Activated T-cell treated with anti-CD3 and anti-CD28 coated beads, Interleukin-2, amount 50 U/mL, for 72 hours (primary cell): ENCODE measurements around the gene YWHAQ. TPM values are rescaled to one million over a fixed set of nuclear protein-coding genes. Genes with fewer than 3 reads are reported as not detected.

Experiments used
- ATAC-seq, 2 donors: fragments of 150-1000 bp; cut with Tn5 transposase; replicated peaks in 1 of 2; 2 replicates each; pipeline ENCODE4 v1.10.0; 2021; ENCODE audit warnings: moderate library complexity in 2 of 2, mild to moderate bottlenecking in 1 of 2
- DNase-seq, 2 donors: peaks; one replicate each; pipeline ENCODE4 v3.0.0; 2021 to 2022; ENCODE audit warnings: mixed read lengths in 1 of 2
- H3K27ac Mint-ChIP-seq: one replicate; pipeline ENCODE4 v1.8.0; 2022; ENCODE audit warnings: mild to moderate bottlenecking, moderate library complexity, mixed read lengths
- H3K27me3 Mint-ChIP-seq: one replicate; pipeline ENCODE4 v1.8.0; 2022; ENCODE audit warnings: low read depth, mixed read lengths
- H3K36me3 Mint-ChIP-seq, 2 donors: one replicate each; pipeline ENCODE4 v1.8.0; 2022; ENCODE audit warnings: mixed read lengths in 2 of 2, mild to moderate bottlenecking in 1 of 2; ENCODE audit not compliant: insufficient read depth in 2 of 2
- H3K4me1 Mint-ChIP-seq: one replicate; pipeline ENCODE4 v1.8.0; 2022; ENCODE audit warnings: low read depth, mixed read lengths
- H3K4me3 Mint-ChIP-seq, 2 donors: one replicate each; pipeline ENCODE4 v1.8.0; 2022; ENCODE audit warnings: mild to moderate bottlenecking in 2 of 2, mixed read lengths in 2 of 2, moderate library complexity in 2 of 2
- H3K9me3 Mint-ChIP-seq, 2 donors: one replicate each; pipeline ENCODE4 v1.8.0; 2022; ENCODE audit warnings: mixed read lengths in 2 of 2
- total RNA-seq, 2 donors: library from RNA; stranded (reverse); gene quantifications; one replicate each; pipeline ENCODE4 v1.2.3, GENCODE V29; 2022

The YWHAQ gene
- total RNA-seq, 2 donors from 2014 or later = 207 to 251 TPM

DNA sequence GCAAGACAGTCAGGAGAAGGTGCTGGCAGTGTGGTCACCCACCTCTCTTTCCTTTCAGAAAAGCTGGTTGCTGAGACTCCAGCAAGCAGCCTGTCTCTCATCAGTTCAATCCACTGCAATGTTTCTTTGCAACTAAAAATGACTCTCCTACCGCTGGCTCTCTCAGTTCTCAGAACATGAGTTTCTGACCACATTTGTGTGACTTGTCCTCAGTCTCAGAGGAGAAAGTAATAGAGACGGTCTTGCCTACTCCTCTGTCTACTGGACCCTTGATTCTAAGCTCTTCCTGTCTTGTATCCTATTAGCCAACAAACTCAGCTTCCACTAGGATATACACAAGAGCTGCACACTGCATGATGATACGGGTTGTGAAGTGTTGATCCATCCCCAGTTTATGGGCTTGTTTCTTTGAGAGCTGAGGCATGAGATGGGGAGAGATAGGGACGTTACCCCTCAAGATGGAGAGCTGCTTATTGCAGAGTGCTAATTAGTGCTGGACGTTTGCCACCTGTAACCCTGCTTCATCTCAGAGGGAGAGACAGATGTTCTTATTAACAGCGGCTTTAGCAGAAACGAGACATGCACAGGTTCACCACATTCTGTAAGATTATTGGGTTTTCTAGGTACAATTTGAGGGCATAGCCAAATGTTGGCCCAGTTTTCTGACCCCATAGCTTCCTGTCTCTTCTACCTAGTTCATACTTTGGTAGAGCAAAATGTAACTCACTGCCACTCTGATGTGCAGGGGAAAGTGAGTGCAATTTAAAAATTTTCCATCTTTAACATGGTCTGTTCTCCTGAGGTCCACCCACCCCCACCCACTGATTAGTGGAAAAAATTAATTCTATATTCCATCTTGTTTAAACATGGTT lies 32.4 kb upstream of the YWHAQ start:
- Mint-ChIP-seq H3K9me3 (peaks cover 0 to 3% of the 10 kb centered on the region in 2 donors), H3K4me3 (peak overlapping the region in 1 of 2 donors; percentile 12)
- no peak for DNase-seq

DNA sequence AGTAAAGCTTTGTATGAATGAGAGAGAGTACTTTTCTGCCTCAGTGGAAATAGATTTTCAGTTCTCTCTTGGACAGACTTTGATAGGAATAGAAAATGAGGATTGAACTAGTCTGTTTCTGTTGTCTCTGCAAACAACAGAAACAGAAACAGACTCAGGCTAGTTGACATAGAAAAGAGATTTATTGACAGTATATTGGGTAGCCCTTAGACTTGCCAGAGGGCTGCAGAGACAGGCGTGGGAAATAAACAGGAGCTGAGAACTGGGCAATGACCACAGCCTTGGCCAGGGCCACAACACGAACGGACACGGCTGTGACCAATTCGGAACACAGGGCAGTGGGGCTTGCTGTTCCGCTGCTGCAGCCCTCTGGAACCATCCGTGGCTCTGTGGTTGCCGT lies 30.5 kb upstream of the YWHAQ start:
- no peak overlapping the region for H3K4me3 Mint-ChIP-seq
- H3K9me3 Mint-ChIP-seq = peaks cover 0 to 3% of the 10 kb centered on the region in 2 donors
- H3K27me3 Mint-ChIP-seq = peaks cover 15% of the 10 kb centered on the region
- no peak overlapping the region for H3K27ac Mint-ChIP-seq
- no peaks in the 10 kb centered on the region for H3K36me3 Mint-ChIP-seq
- H3K4me1 Mint-ChIP-seq = peaks cover 38% of the 10 kb centered on the region
- ATAC-seq (no peak), DNase-seq (no peak)

More for the DNA sequence above, 32.4 kb upstream of the YWHAQ start:
- no peak overlapping the region for H3K27ac Mint-ChIP-seq
- H3K4me1 Mint-ChIP-seq = peaks cover 26% of the 10 kb centered on the region
- ATAC-seq = peak; percentile 49 to 88
- H3K27me3 Mint-ChIP-seq = peaks cover 24% of the 10 kb centered on the region
- no peaks in the 10 kb centered on the region for H3K36me3 Mint-ChIP-seq

DNA sequence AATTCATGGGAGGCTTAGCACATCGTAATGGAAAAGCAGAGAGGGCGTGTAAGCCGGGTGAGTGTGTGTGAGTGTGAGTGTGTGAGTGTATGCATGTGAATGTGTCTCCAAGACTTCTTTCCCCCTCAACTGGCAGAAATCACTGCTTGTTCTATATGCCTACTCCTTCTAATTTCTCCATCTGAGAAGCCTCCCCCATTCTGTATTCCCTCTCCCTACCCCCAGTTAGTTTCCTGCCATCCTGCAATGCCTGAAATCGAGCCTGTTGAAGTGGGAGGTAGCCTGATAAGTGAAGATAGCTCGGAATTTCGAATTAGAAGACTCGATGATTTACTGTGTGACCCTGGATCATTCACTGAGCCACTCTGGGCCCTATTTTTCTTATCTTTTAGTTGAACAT lies 30.0 kb upstream of the YWHAQ start:
- Mint-ChIP-seq H3K27me3 (peaks cover 15% of the 10 kb centered on the region), H3K4me3 (no peak overlapping the region), H3K4me1 (peaks cover 40% of the 10 kb centered on the region), H3K9me3 (peaks cover 0 to 3% of the 10 kb centered on the region in 2 donors), H3K36me3 (no peaks in the 10 kb centered on the region), H3K27ac (no peak overlapping the region)
- DNase-seq = no peak
- ATAC-seq = no peak

GRCh38 chr2:9660154-9660553 lies 29.4 kb upstream of the YWHAQ start:
- Mint-ChIP-seq H3K4me1 (peaks cover 46% of the 10 kb centered on the region), H3K27me3 (peaks cover 13% of the 10 kb centered on the region), H3K36me3 (no peaks in the 10 kb centered on the region), H3K9me3 (peaks cover 0 to 3% of the 10 kb centered on the region in 2 donors), H3K4me3 (no peak overlapping the region), H3K27ac (no peak overlapping the region)
- DNase-seq (no peak), ATAC-seq (no peak)

DNA sequence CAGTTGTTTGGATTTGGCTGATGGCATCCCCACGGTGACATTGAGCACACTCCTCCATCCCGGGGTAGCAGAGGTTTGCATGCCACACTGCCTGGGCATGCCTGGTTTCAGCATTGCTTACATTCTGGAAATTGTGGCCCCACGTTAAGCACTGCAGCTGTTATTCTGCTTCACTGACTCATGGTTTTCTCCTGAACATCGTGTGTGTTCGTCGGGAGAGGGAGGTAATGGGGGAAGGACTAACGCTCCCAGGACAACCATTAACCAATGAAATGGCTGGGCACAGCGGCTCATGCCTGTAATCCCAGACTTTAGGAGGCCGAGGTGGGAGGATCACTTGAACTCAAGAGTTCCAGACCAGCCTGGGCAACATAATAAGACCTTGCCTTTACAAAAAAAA lies 28.2 kb upstream of the YWHAQ start:
- H3K27me3 Mint-ChIP-seq = peaks cover 1% of the 10 kb centered on the region
- no peaks in the 10 kb centered on the region for H3K36me3 Mint-ChIP-seq
- DNase-seq (no peak), ATAC-seq (no peak)
- H3K9me3 Mint-ChIP-seq = no peaks in the 10 kb centered on the region
- no peak overlapping the region for H3K4me3 Mint-ChIP-seq
- H3K4me1 Mint-ChIP-seq = peaks cover 52% of the 10 kb centered on the region
- peak overlapping the region; percentile 43 for H3K27ac Mint-ChIP-seq

DNA sequence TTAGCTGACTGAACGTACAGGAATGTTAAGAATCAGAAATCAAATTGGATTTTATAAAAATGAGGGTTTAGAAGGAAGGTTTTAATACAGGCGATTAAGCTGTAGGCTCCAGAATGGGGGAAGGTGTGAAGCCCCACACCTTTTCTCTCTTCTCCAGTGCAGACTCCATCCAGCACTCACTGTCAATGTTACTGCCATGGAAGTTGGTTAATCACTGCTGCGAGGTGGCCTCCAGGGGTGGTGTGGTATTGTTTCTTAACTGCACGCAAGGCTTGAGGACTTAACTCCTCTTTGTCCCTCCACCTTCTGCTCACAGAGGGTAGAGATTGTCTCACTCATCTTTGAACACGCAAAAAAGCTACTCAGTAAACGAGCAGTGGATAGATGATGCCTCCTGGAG lies 26.9 kb upstream of the YWHAQ start:
- Mint-ChIP-seq H3K27me3 (peaks cover 2% of the 10 kb centered on the region), H3K4me1 (peaks cover 48% of the 10 kb centered on the region), H3K27ac (no peak overlapping the region), H3K4me3 (no peak overlapping the region), H3K9me3 (no peaks in the 10 kb centered on the region), H3K36me3 (no peaks in the 10 kb centered on the region)
- DNase-seq (no peak), ATAC-seq (no peak)

DNA sequence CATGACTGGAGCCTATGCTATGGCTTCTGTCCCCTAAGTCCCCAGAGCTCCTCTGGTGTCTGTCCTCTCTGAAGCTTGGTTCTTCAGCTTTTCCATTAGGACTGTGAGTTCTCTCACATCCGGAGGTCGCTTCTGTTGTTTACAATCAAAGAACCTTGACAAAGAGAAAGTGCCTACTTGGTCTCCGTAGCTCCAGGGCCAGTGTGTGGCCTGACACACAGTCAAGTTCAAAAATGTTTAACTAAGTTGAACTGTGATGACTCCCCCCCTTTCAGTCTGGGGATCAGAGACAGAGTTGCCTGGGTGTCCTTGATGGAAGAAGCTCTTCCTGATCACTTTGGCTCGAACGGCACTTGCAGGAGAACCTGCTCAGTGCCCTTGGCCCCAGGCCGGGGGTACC lies 26.3 kb upstream of the YWHAQ start:
- Mint-ChIP-seq H3K36me3 (no peaks in the 10 kb centered on the region), H3K4me1 (peaks cover 45% of the 10 kb centered on the region), H3K9me3 (no peaks in the 10 kb centered on the region), H3K27ac (no peak overlapping the region), H3K4me3 (peak overlapping the region; percentile 64 to 82), H3K27me3 (peaks cover 8% of the 10 kb centered on the region)
- ATAC-seq = no peak
- DNase-seq = no peak

DNA sequence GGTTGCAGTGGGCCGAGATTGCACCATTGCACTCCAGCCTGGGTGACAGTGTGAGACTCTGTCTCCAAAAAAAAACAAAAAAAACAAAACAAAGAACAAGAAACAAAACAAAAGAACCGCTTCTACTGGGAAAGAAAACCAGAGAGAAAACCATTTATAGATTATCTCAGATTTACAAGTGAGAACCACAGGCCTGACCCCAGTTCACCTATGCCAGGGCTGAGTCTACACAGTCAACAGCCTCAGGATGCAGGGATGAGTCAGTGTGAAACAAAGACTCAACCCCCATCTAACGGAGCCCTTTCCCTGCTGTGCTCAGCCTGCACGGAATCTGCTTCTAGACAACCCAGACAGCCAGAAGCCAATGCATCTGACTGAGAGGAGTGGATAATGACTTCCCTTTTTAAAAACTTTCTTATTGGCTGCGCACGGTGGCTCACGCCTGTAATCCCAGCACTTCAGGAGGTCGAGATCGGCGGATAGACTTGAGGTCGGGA lies 25.5 kb upstream of the YWHAQ start:
- Mint-ChIP-seq H3K27me3 (peaks cover 10% of the 10 kb centered on the region), H3K4me3 (peak overlapping the region; percentile 64 to 82), H3K9me3 (peaks cover 0 to 2% of the 10 kb centered on the region in 2 donors), H3K27ac (peak overlapping the region; percentile 99), H3K4me1 (peaks cover 45% of the 10 kb centered on the region), H3K36me3 (no peaks in the 10 kb centered on the region)
- peak; percentile 77 to 78 for ATAC-seq
- peak; percentile 81 to 88 for DNase-seq

DNA sequence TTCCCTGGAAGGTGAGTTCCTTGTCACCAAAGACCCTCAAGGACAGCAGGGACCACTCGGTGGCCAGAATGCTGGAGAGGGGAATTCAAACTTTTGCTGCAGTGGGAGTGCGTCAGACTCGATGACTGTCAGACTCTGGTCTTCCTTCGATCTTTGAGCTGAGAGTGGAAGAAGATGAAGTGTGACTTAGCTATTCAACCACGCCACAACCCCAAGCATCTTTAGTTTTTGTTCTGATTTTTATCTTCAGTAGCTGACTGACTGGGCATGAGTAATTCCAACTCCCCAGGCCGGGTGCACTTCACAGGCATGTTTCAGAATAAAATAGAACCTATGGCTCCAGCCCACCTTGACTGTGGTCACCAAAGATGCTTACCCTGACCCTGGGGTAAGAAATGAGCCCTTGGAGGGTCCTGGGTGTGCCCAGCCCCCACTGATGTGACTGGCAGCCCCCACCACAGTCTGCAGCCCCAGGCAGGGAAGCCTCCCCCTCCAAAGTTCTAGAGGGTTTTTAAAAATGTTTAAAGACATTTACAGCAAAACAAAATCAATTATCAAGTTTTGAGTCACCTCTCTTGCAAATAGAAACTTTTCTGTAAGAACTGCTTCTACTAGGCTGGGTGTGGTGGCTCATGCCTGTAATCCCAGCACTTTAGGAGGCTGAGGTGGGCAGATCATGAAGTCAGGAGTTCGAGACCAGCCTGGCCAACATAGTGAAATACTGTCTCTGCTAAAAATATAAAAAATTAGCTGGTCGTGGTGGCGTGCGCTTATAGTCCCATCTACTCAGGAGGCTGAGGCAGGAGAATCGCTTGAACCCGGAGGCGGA lies 24.9 kb upstream of the YWHAQ start:
- Mint-ChIP-seq H3K27ac (peak overlapping the region; percentile 99), H3K4me3 (peak overlapping the region; percentile 64 to 82)
- DNase-seq = peak; percentile 84 to 88

GRCh38 chr2:9654452-9655100 lies 23.8 kb upstream of the YWHAQ start:
- Mint-ChIP-seq H3K9me3 (peaks cover 1 to 2% of the 10 kb centered on the region in 2 donors), H3K4me1 (peaks cover 56% of the 10 kb centered on the region), H3K27me3 (peaks cover 17% of the 10 kb centered on the region), H3K27ac (no peak overlapping the region), H3K36me3 (peaks cover 0 to 3% of the 10 kb centered on the region in 2 donors), H3K4me3 (peak overlapping the region; percentile 36 to 64)
- peak in 1 of 2 donors; percentile 12 for DNase-seq
- no peak for ATAC-seq

More for the DNA sequence above, 24.9 kb upstream of the YWHAQ start:
- peak; percentile 71 to 74 for ATAC-seq
- peaks cover 1 to 2% of the 10 kb centered on the region in 2 donors for H3K9me3 Mint-ChIP-seq
- H3K4me1 Mint-ChIP-seq = peaks cover 49% of the 10 kb centered on the region
- H3K36me3 Mint-ChIP-seq = peaks cover 0 to under 1% of the 10 kb centered on the region in 2 donors
- peaks cover 14% of the 10 kb centered on the region for H3K27me3 Mint-ChIP-seq

DNA sequence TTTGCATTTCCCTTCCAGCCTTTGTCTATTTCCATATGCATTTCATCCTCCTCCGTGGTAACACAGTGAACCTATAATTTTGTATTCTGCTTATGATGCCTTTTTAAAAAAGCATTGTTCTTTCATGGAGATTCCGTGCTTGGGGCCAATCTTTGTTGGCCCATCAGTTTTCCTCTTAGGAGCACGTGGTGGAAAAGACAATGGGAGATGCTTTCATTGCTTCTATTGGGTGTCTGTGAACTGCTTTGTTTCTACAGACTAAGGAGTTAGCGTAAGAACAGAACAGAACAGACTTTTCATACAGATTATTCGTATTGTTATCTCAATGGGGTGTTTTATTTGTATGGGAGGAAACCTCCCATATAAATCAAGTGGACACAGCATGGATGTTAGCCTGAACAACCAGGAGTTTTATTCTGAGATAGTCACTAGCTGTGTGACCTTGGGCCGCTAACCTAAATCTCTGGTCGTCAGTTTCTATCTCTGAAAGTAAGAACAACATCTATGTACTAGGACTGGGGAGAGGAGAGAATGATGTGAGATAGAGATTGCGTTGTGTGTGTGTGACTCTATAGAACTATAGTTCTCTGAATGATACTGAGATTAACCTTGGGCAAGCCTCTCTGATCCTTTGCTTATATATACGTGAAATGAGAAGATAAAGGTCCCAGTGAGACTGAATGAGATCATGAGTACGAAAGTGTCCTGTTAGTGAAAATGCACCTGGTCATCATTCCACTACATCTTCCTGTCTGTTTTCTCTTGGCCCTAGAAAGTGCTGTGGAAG lies 22.9 kb upstream of the YWHAQ start:
- Mint-ChIP-seq H3K27ac (peak overlapping the region; percentile 42), H3K27me3 (peaks cover 17% of the 10 kb centered on the region), H3K4me1 (peaks cover 63% of the 10 kb centered on the region)

DNA sequence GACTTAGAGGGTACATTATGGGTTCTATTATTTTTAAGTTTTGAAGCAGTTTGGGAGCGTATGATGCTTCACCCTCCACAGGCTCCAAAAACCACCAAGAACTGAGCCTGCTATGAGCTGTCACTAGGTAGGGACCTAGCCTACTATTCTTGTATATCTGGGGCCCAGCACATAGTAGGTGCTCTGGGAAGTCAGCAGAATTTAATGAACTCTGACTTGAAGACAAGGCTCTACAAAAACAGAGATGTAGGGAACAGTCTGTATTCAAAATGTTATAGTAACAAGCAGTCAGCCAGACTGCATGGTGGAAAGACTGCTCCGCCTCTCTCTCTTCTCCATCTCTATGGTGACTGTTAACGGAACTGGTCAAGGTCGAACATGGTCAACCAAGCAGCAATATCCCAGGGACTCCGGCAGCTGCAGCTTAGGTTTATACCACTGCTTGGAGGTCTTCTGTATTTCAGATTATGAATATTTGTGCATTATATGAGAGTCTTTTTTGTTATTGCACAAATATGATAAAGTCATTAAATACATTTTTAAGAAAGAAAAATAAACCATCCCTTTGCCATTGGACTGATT lies 22.2 kb upstream of the YWHAQ start:
- ATAC-seq = no peak

More for the DNA sequence above, 22.9 kb upstream of the YWHAQ start:
- DNase-seq = peak; percentile 16 to 27
- Mint-ChIP-seq H3K4me3 (peak overlapping the region; percentile 36 to 45), H3K9me3 (peaks cover 1 to 2% of the 10 kb centered on the region in 2 donors), H3K36me3 (peaks cover 0 to 3% of the 10 kb centered on the region in 2 donors)
- ATAC-seq = peak; percentile 33 to 38

More for the DNA sequence above, 22.2 kb upstream of the YWHAQ start:
- Mint-ChIP-seq H3K4me3 (no peak overlapping the region), H3K4me1 (peaks cover 63% of the 10 kb centered on the region), H3K27me3 (peaks cover 17% of the 10 kb centered on the region), H3K27ac (no peak overlapping the region), H3K9me3 (peaks cover 1 to 2% of the 10 kb centered on the region in 2 donors), H3K36me3 (peaks cover 0 to 3% of the 10 kb centered on the region in 2 donors)
- DNase-seq = no peak
